HEK293 (cell line): ENCODE measurements around the gene DUSP22.

Experiments
- ZNF175 ChIP-seq: fragments of 450-650 bp; formaldehyde crosslinking; IDR thresholded peaks from 2 replicates; pipeline ENCODE4 v1.5.1; 2016; ENCODE audit warnings: missing biosample characterization, missing genetic modification characterization
- TF ChIP-seq, protein P1 (sequence below): fragments of 450-650 bp; formaldehyde crosslinking; IDR thresholded peaks from 2 replicates; pipeline ENCODE4 v1.5.1; 2016; ENCODE audit warnings: missing biosample characterization, missing genetic modification characterization

GRCh38 chr6:320351-321157 is 28.3 kb downstream of the DUSP22 start:
- TF ChIP-seq, protein P1, sequence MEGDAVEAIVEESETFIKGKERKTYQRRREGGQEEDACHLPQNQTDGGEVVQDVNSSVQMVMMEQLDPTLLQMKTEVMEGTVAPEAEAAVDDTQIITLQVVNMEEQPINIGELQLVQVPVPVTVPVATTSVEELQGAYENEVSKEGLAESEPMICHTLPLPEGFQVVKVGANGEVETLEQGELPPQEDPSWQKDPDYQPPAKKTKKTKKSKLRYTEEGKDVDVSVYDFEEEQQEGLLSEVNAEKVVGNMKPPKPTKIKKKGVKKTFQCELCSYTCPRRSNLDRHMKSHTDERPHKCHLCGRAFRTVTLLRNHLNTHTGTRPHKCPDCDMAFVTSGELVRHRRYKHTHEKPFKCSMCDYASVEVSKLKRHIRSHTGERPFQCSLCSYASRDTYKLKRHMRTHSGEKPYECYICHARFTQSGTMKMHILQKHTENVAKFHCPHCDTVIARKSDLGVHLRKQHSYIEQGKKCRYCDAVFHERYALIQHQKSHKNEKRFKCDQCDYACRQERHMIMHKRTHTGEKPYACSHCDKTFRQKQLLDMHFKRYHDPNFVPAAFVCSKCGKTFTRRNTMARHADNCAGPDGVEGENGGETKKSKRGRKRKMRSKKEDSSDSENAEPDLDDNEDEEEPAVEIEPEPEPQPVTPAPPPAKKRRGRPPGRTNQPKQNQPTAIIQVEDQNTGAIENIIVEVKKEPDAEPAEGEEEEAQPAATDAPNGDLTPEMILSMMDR (tag by site-specific recombination), result no peak
- TF ChIP-seq ZNF175 (tag by site-specific recombination), result no peak
